ENCODE results near the gene GZMM.

- no peak for TF ChIP-seq EZH2phosphoT487 (IDR thresholded peaks at IDR 0.05; ENCODE audit: low read depth, severe bottlenecking, unreplicated experiment)
- TF ChIP-seq CTCF (IDR thresholded peaks at IDR 0.05; ENCODE audit: poor library complexity) = no peak
- TF ChIP-seq EZH2 (IDR thresholded peaks at IDR 0.05; ENCODE audit: borderline replicate concordance) = no peak
Observed at GRCh38 chr19:508204-509150, 35.4 kb upstream of the GZMM start.
